Left colon (tissue), 2 donors: Measurements from ENCODE around the gene CYS1. TPM values are rescaled to one million over a fixed set of nuclear protein-coding genes. Genes with fewer than 3 reads are reported as not detected.
"Not testable (repeated sequence)": the region's sequence is repeated elsewhere in the genome, so short reads cannot be mapped to it uniquely, and the experiment has no call there.

Experiments
- ATAC-seq: fragments of 200-7000 bp; cut with Tn5 transposase; one replicate; pipeline ENCODE4 v1.9.1; 2020; ENCODE audit warnings: mild to moderate bottlenecking, moderate library complexity
- DNase-seq, 2 donors: peaks; one replicate each; pipeline ENCODE4 v3.0.0-alpha.2; 2020
- intact Hi-C, 2 donors: fragments of 100-400 bp; cut with DNase I in 1 of 2; cut with micrococcal nuclease in 1 of 2; formaldehyde crosslinking; loops; one replicate each; pipeline versions ENCODE4 v1.11.2 to v1.14.0; 2022; cut with DNase I, micrococcal nuclease
- long read RNA-seq: library from polyadenylated mRNA; unstranded; transcript quantifications from one replicate; pipeline ENCODE4 v2.0.0, GENCODE V29; 2021
- total RNA-seq, 2 donors: library from RNA; stranded (reverse); fragmentation: NEBNext Ultra II Directional; extraction: Animal tissue kit (Norgen Biotek cat#: 25700); gene quantifications; one replicate each; pipeline ENCODE4 v1.2.1, GENCODE V29; 2021
- donor health status: DM: no; HTN: no; CAD: no.
- donor health status: DM: yes; HTN: yes; CAD: no.

CYS1 gene
- total RNA-seq: 1 to 10 TPM in 1 of 2 donors, under 1 TPM in 1; 0.37 to 1.6 TPM
- long read RNA-seq, partial matches to known transcripts: 0 of 2 reads
- long read RNA-seq, other reads (novel, unspliced or antisense): 0 of 2 reads

- ATAC-seq: peak; percentile 52
- intact Hi-C loops: no loop called here
- peak in 1 of 2 donors; percentile 25 for DNase-seq
Measured at GRCh38 chr2:10079870-10080535, at the start of gene CYS1. CYS1 (minus strand) TSS chr2:10080411; CDS start chr2:10080223, 188 bp downstream.

- intact Hi-C loops: loop anchor here in 1 of 2 donors (5.0 kb wide), 1 partner anchor 313 kb away; no protein-coding TSS in a partner anchor
- no peak for ATAC-seq
- DNase-seq: no peak
Measured at GRCh38 chr2:10129490-10129889, 49.3 kb upstream of the CYS1 start.

- DNase-seq (no peak), ATAC-seq (no peak)
- intact Hi-C loops: loop anchor here in 1 of 2 donors (5.0 kb wide), 1 partner anchor 314 kb away; no protein-coding TSS in a partner anchor
Measured at GRCh38 chr2:10128420-10128819, 48.2 kb upstream of the CYS1 start.

GRCh38 chr2:10126632-10127026, 46.4 kb upstream of the CYS1 start:
- DNase-seq (no peak), ATAC-seq (peak; percentile 33)
- intact Hi-C loops: loop anchor here in 1 of 2 donors (5.0 kb wide), 1 partner anchor 316 kb away; no protein-coding TSS in a partner anchor

GRCh38 chr2:10125842-10126631, 45.8 kb upstream of the CYS1 start:
- peak; percentile 66 for ATAC-seq
- intact Hi-C loops: loop anchor here in 1 of 2 donors (5.0 kb wide), 1 partner anchor 316 kb away; no protein-coding TSS in a partner anchor
- DNase-seq: no peak

GRCh38 chr2:10124538-10125045, 44.4 kb upstream of the CYS1 start:
- ATAC-seq (no peak), DNase-seq (no peak)
- intact Hi-C loops: loop anchor here in 1 of 2 donors (5.0 kb wide), 1 partner anchor 318 kb away; no protein-coding TSS in a partner anchor

- ATAC-seq: no peak
- intact Hi-C loops: no loop called here
Measured at GRCh38 chr2:10123281-10123680, 43.1 kb upstream of the CYS1 start.

GRCh38 chr2:10122500-10123280, 42.5 kb upstream of the CYS1 start, which contains the start of gene RRM2:
RRM2 (plus strand) TSS chr2:10122739; CDS start chr2:10122799, 60 bp downstream.
- intact Hi-C loops: no loop called here
- ATAC-seq (peak; percentile 63), DNase-seq (peak; percentile 91 to 95)

More at GRCh38 chr2:10123281-10123680, 43.1 kb upstream of the CYS1 start:
- DNase-seq: no peak

- DNase-seq (no peak), ATAC-seq (peak; percentile 6)
- intact Hi-C loops: no loop called here
Measured at GRCh38 chr2:10120877-10121574, 40.8 kb upstream of the CYS1 start.

- DNase-seq (peak; percentile 97 to 99), ATAC-seq (peak; percentile 83)
- intact Hi-C loops: no loop called here
Measured at GRCh38 chr2:10120158-10120876, 40.1 kb upstream of the CYS1 start.

- no peak for DNase-seq
- no peak for ATAC-seq
- intact Hi-C loops: no loop called here
Measured at GRCh38 chr2:10119601-10120157, 39.5 kb upstream of the CYS1 start.

GRCh38 chr2:10119027-10119325, 38.8 kb upstream of the CYS1 start:
- DNase-seq (no peak), ATAC-seq (no peak)
- intact Hi-C loops: no loop called here

GRCh38 chr2:10109311-10109710, 29.1 kb upstream of the CYS1 start:
- intact Hi-C loops: no loop called here
- DNase-seq (no peak), ATAC-seq (no peak)

GRCh38 chr2:10104906-10105305, 24.7 kb upstream of the CYS1 start:
- intact Hi-C loops, DNase-seq: not testable (repeated sequence)
- ATAC-seq: peak; percentile 34

GRCh38 chr2:10103179-10103578, 23.0 kb upstream of the CYS1 start:
- DNase-seq: no peak
- no peak for ATAC-seq
- intact Hi-C loops: no loop called here

GRCh38 chr2:10101491-10101890, 21.3 kb upstream of the CYS1 start:
- ATAC-seq (no peak), DNase-seq (no peak)
- intact Hi-C loops: no loop called here
